NK-92 (cell line): ENCODE measurements around the gene TVP23A.
"Not testable (repeated sequence)": the region's sequence is repeated elsewhere in the genome, so short reads cannot be mapped to it uniquely, and the experiment has no call there.

Source experiments
- DNase-seq: peaks from one replicate; lab custom pipeline; 2025; ENCODE audit not compliant: unreplicated experiment; lab: John Stamatoyannopoulos, UW

Gene TVP23A

GRCh38 chr16:10836174-10836853, 17.7 kb upstream of the TVP23A start:
- DNase-seq: no peak

GRCh38 chr16:10835281-10835931, 16.8 kb upstream of the TVP23A start:
- no peak for DNase-seq

GRCh38 chr16:10834766-10835165, 16.2 kb upstream of the TVP23A start:
- DNase-seq: no peak

- no peak for DNase-seq
Measured at GRCh38 chr16:10834130-10834529, 15.5 kb upstream of the TVP23A start.

- DNase-seq: no peak
Measured at GRCh38 chr16:10833271-10833670, 14.7 kb upstream of the TVP23A start.

GRCh38 chr16:10831894-10832886, 13.6 kb upstream of the TVP23A start:
- no peak for DNase-seq

- DNase-seq: not testable (repeated sequence)
Measured at GRCh38 chr16:10830240-10830639, 11.6 kb upstream of the TVP23A start.

- not testable (repeated sequence) for DNase-seq
Measured at GRCh38 chr16:10829390-10830098, 10.9 kb upstream of the TVP23A start.

GRCh38 chr16:10828851-10829366, 10.3 kb upstream of the TVP23A start:
- DNase-seq: no peak

GRCh38 chr16:10827691-10828341, 9.2 kb upstream of the TVP23A start:
- DNase-seq: no peak

- DNase-seq: no peak
Measured at GRCh38 chr16:10824111-10824893, 5.7 kb upstream of the TVP23A start.

- no peak for DNase-seq
Measured at GRCh38 chr16:10822702-10823101, 4.1 kb upstream of the TVP23A start.

GRCh38 chr16:10820546-10820945, 2.0 kb upstream of the TVP23A start:
- DNase-seq: no peak

GRCh38 chr16:10817514-10817913, 1.1 kb downstream of the TVP23A start:
- no peak for DNase-seq

GRCh38 chr16:10813099-10813455, 5.5 kb downstream of the TVP23A start:
- no peak for DNase-seq

- DNase-seq: no peak
Measured at GRCh38 chr16:10812312-10813098, 6.1 kb downstream of the TVP23A start.

- no peak for DNase-seq
Measured at GRCh38 chr16:10809706-10810105, 8.9 kb downstream of the TVP23A start.

- no peak for DNase-seq
Measured at GRCh38 chr16:10808850-10809249, 9.7 kb downstream of the TVP23A start.

- no peak for DNase-seq
Measured at GRCh38 chr16:10808218-10808617, 10.4 kb downstream of the TVP23A start.
